Coronary artery (tissue), 2 donors: ENCODE measurements around the gene GGA1.
"Not testable (repeated sequence)": the region's sequence is repeated elsewhere in the genome, so short reads cannot be mapped to it uniquely, and the experiment has no call there.

Experiments
- DNase-seq: peaks from one replicate; pipeline ENCODE4 v3.0.0-alpha.2; 2017; ENCODE audit warnings: low spot score
- H3K27ac ChIP-seq, 2 donors: fragments of 200-600 bp; sonication (generic); one replicate each; pipeline ENCODE4 v1.5.1; 2016 to 2019
- H3K4me3 ChIP-seq: fragments of 200-600 bp; sonication (generic); 2 replicates; pipeline ENCODE4 v1.5.1; 2016; ENCODE audit warnings: mild to moderate bottlenecking, moderate library complexity
- CTCF ChIP-seq: fragments of 200-600 bp; sonication (generic); IDR thresholded peaks from one replicate; pipeline ENCODE4 v1.5.1; 2019; ENCODE audit warnings: antibody characterized with exemption

GGA1 gene

GRCh38 chr22:37647317-37647716 lies 38.7 kb downstream of the GGA1 start:
- H3K27ac ChIP-seq: no peak overlapping the region
- H3K4me3 ChIP-seq: no peak overlapping the region
- no peak for DNase-seq
- no peak for TF ChIP-seq CTCF

GRCh38 chr22:37647928-37648327 lies 39.3 kb downstream of the GGA1 start:
- no peak for DNase-seq
- H3K27ac ChIP-seq: no peak overlapping the region
- H3K4me3 ChIP-seq: no peak overlapping the region
- TF ChIP-seq CTCF: no peak

DNA sequence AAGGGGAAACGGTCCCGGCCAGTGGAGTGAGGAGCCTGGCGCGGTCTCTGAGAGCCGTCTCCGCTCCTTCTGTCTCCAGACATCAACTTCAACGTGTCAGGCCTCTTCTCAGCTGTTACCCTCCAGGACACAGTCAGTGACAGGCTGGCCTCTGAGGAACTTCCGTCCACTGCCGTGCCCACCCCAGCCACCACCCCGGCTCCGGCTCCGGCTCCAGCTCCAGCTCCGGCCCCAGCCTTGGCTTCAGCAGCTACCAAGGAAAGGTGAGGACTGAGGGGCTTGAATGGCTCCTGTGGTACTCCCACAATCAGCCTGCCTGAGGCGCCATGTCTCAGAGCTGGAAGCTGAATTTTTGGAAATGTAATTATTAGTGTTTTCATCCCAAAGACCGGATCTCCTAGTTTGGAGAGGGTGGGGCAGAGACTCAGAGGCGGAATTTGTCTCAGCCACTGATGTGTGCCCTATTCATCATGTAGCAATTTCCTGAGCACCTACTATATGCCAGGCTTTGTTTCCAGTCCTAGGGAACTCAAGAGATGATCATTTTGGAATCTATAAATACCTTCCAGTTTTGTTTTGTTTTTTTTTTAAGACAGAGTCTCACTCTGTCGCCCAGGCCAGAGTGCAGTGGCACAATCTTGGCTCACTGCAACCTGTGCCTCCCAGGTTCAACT lies 42.0 kb downstream of the GGA1 start:
- DNase-seq: no peak
- no peak for TF ChIP-seq CTCF
- no peak overlapping the region for H3K4me3 ChIP-seq
- H3K27ac ChIP-seq: no peak overlapping the region

DNA sequence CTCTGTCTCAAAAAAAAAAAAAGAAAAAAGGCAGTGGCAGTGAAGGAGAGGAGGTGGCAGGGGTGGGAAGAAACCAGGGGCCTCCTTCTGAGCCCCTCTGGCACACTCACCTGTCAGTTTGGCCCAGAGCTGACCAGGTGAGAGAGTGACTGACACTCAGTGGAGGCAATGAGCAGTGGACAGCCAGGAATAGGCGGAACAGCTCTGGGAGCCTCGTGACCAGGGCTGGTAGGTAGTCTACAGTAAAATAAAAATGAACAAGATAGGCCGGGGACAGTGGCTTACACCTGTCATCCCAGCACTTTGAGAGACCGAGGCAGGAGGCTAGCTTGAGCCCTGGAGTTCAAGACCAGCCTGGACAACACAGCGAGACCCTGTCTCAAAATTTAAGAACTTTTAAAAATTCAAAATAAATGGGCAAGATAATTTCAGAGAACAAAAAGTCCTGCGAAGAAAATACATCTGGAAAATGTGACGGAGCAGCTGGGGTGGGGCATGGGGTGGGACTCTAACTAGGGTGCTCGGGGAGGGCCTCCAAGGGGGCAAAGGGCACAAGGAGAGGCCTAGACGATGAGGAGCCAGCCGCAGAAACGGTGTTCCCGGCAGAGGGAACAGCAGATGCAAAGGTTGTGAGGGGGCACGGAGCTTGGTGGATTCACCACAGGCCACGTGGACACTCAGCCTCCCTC lies 46.1 kb downstream of the GGA1 start:
- no peak for DNase-seq
- TF ChIP-seq CTCF: no peak
- Histone ChIP-seq H3K4me3 (no peak overlapping the region), H3K27ac (no peak overlapping the region)

DNA sequence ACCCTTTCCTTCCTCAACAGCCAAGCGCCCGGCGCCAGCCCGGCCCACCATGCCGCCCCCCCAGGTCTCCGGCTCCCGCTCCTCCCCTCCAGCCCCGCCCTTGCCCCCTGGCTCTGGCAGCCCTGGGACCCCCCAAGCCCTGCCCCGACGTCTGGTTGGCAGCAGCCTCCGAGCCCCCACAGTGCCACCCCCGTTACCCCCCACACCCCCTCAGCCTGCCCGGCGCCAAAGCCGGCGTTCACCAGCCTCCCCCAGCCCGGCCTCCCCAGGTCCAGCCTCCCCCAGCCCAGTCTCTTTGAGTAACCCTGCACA lies 46.6 kb downstream of the GGA1 start:
- Histone ChIP-seq H3K4me3 (no peak overlapping the region), H3K27ac (no peak overlapping the region)
- DNase-seq: no peak
- no peak for TF ChIP-seq CTCF

GRCh38 chr22:37656583-37656982 lies 47.9 kb downstream of the GGA1 start:
- H3K4me3 ChIP-seq, H3K27ac ChIP-seq, DNase-seq: not testable (repeated sequence)

DNA sequence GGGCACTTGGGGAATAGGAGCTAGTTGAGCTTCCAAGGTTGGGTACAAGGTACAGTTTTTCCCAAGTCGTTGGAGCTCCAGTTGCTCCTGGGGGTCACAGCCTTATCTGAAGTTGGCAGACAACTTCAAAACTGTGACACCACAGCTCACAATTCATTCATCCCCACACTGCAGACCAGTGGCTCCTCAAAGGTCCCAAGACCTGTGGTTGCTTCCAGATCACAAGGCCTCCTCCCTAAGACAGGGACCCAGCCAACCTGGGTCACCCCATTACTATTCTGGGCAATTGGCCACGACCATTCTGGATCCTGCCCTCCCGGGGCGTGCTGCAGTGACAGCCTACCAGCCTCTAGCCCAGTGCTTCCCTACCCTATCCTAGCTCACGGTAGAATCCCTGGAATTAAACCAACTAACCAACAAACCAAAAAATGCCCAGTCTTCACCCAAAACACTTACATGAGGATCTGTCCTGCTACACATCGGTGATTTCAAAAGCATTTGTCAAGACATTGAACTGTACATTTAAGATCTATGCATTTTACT lies 49.0 kb downstream of the GGA1 start:
- no peak for TF ChIP-seq CTCF
- no peak for DNase-seq
- Histone ChIP-seq H3K4me3 (peak overlapping the region; percentile 65), H3K27ac (peak overlapping the region; percentile 55 to 89)
